ENCODE data around the gene CDKAL1. TPM values are rescaled to one million over a fixed set of nuclear protein-coding genes. Genes with fewer than 3 reads are reported as not detected.

CDKAL1 gene
- total RNA-seq, 8 experiments from 2014 or later, result 16.1 to 25.2 (median 20.2) TPM

GRCh38 chr6:20655317-20655716, 121.1 kb downstream of the CDKAL1 start:
- Histone ChIP-seq H3K4me3 (no peak overlapping the region), H3K27ac (no peak overlapping the region), H3K4me1 (replicated peaks in 1 of 2) (peaks cover 5 to 14% of the 10 kb centered on the region in 2 donors)
- 57 to 100% (median 100%) methylated on average over 1 to 4 of the region's 5 CpGs; no CpG with 5 or more reads in 4 of the 10 experiments for WGBS, 10 experiments
- in situ Hi-C loops (cut with MboI; ENCODE audit: low pct_unique_long_range_greater_than_20kb in 2 of 9, low sequenced_read_pairs in 9 of 9, unreplicated experiment in 9 of 9), result no loop called here
- ATAC-seq (replicated peaks in 6 of 8), result no peak

DNA sequence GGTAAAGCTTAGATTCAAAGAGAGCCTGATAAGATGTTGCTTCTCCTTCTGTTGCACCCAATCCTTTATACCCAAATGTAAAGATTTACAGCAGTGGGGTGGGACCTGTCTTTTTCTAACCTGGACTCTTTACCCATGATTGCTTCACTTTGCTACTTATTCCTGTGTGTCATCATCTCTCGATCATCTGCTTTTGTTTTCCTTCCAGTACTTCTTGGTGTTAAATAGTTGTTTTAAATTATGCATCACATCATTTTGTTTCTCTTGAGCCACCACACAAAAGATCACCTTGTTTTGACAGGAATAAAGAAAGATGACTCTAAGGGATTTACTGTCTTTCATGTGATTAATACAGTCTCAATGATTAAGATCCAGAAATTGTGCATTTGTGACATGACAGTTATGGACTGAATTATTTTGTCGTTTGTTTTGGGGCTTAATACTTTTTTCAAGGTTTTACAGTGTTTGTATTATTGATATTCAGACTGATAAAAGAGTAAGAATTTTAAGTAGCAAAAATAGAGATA, 123.1 kb downstream of the CDKAL1 start:
- WGBS, 10 experiments, result 29 to 100% (median 59%) methylated on average over 1 to 2 of the region's 2 CpGs
- Histone ChIP-seq H3K4me3 (no peak overlapping the region), H3K27ac (no peak overlapping the region), H3K4me1 (replicated peaks in 1 of 2) (peaks cover 17 to 22% of the 10 kb centered on the region in 2 donors)
- no peak for ATAC-seq (replicated peaks in 6 of 8)
- in situ Hi-C loops (cut with MboI; ENCODE audit: low pct_unique_long_range_greater_than_20kb in 2 of 9, low sequenced_read_pairs in 9 of 9, unreplicated experiment in 9 of 9), result no loop called here

- no peak overlapping the region for H3K27ac ChIP-seq
- ATAC-seq (replicated peaks in 6 of 8), result peak in 1 of 8 experiments; percentile 25
- peaks cover 17 to 22% of the 10 kb centered on the region in 2 donors for H3K4me1 ChIP-seq (replicated peaks in 1 of 2)
- no peak overlapping the region for H3K4me3 ChIP-seq
- in situ Hi-C loops (cut with MboI; ENCODE audit: low pct_unique_long_range_greater_than_20kb in 2 of 9, low sequenced_read_pairs in 9 of 9, unreplicated experiment in 9 of 9), result no loop called here
- WGBS, 10 experiments, result 20 to 100% (median 57%) methylated on average over 1 to 2 of the region's 2 CpGs; no CpG with 5 or more reads in 1 of the 10 experiments
Observed at GRCh38 chr6:20658053-20658452, 123.8 kb downstream of the CDKAL1 start.

- 93 to 100% (median 97%) methylated on average over 3 to 5 of the region's 5 CpGs; no CpG with 5 or more reads in 2 of the 10 experiments for WGBS, 10 experiments
- Histone ChIP-seq H3K4me1 (replicated peaks in 1 of 2) (peaks cover 17 to 22% of the 10 kb centered on the region in 2 donors), H3K27ac (no peak overlapping the region), H3K4me3 (no peak overlapping the region)
- in situ Hi-C loops (cut with MboI; ENCODE audit: low pct_unique_long_range_greater_than_20kb in 2 of 9, low sequenced_read_pairs in 9 of 9, unreplicated experiment in 9 of 9), result no loop called here
- ATAC-seq (replicated peaks in 6 of 8), result no peak
Observed at GRCh38 chr6:20658516-20658915, 124.3 kb downstream of the CDKAL1 start.

GRCh38 chr6:20660534-20660933, 126.3 kb downstream of the CDKAL1 start:
- WGBS, 10 experiments, result 94 to 100% (median 100%) methylated on average over 1 to 3 of the region's 3 CpGs; no CpG with 5 or more reads in 2 of the 10 experiments
- in situ Hi-C loops (cut with MboI; ENCODE audit: low pct_unique_long_range_greater_than_20kb in 2 of 9, low sequenced_read_pairs in 9 of 9, unreplicated experiment in 9 of 9), result no loop called here
- Histone ChIP-seq H3K27ac (no peak overlapping the region), H3K4me1 (replicated peaks in 1 of 2) (peaks cover 17 to 22% of the 10 kb centered on the region in 2 donors), H3K4me3 (no peak overlapping the region)
- ATAC-seq (replicated peaks in 6 of 8), result no peak

- in situ Hi-C loops (cut with MboI; ENCODE audit: low pct_unique_long_range_greater_than_20kb in 2 of 9, low sequenced_read_pairs in 9 of 9, unreplicated experiment in 9 of 9), result no loop called here
- Histone ChIP-seq H3K4me1 (replicated peaks in 1 of 2) (peaks cover 17 to 22% of the 10 kb centered on the region in 2 donors), H3K4me3 (no peak overlapping the region), H3K27ac (no peak overlapping the region)
- ATAC-seq (replicated peaks in 6 of 8), result peak; percentile 54 to 98 (median 87)
Observed at GRCh38 chr6:20661721-20662120, 127.5 kb downstream of the CDKAL1 start.

DNA sequence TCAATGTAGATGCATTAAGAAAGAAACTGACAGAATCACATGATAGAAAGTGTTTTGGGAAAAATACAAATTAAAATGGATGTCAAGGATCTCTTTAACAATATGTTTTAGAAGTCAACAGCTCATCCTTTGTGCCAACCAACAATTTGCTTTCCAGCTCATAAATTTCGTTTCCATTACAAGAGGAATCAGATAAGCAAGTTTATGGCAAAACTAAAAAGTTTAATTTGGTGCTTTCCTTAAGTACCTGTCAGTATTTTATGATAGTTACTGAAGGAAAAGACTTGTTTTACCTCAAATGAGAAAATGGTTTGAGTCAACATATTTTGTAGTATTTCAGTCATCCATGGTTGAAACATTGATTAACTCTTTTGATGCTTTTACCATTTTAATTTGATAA, 130.0 kb downstream of the CDKAL1 start:
- H3K4me3 ChIP-seq, result no peak overlapping the region
- ATAC-seq (replicated peaks in 6 of 8), result no peak
- WGBS, 10 experiments, result 60 to 100% (median 86%) methylated on average over 1 of the region's 1 CpG
- H3K27ac ChIP-seq, result no peak overlapping the region
- in situ Hi-C loops (cut with MboI; ENCODE audit: low pct_unique_long_range_greater_than_20kb in 2 of 9, low sequenced_read_pairs in 9 of 9, unreplicated experiment in 9 of 9), result no loop called here
- H3K4me1 ChIP-seq (replicated peaks in 1 of 2), result peaks cover 8 to 12% of the 10 kb centered on the region in 2 donors

GRCh38 chr6:20665290-20665689, 131.0 kb downstream of the CDKAL1 start:
- ATAC-seq (replicated peaks in 6 of 8), result no peak
- Histone ChIP-seq H3K4me1 (replicated peaks in 1 of 2) (peaks cover 8 to 12% of the 10 kb centered on the region in 2 donors), H3K4me3 (no peak overlapping the region), H3K27ac (no peak overlapping the region)
- in situ Hi-C loops (cut with MboI; ENCODE audit: low pct_unique_long_range_greater_than_20kb in 2 of 9, low sequenced_read_pairs in 9 of 9, unreplicated experiment in 9 of 9), result no loop called here
- 80 to 100% (median 100%) methylated on average over 1 to 2 of the region's 2 CpGs for WGBS, 10 experiments

DNA sequence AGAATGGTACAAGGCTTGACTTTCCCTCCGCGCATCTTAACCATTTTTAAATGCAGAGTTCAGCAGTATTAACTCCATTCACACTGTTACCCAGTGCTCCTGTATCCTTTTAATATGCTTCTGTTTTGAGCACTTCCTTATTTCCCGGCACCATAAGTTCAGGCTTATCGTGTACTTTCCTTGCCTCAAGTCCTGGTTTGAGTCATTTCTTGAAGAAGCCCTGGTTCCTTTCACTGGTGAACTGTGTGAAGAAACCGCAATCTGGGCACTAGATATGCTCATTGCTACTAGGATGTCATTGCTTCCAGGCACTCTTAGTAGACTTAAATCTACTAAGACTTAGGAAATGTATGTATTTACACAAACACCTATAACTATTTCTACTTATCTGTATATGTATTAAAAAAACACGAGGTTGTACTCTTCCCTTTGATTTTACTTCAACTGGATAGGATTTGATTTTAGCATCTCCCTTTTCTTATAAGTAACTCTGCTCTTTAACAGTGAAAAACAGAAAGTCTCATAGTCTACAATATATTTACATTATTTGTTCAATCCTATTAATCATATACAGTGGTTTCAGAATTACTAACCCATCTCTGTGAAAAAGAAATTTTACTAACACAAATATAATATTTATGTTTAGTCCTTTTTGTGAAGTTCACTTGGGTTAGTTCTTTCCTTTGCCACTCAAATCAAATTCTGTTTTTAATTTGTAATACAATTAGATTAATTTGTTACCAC, 135.5 kb downstream of the CDKAL1 start:
- in situ Hi-C loops (cut with MboI; ENCODE audit: low pct_unique_long_range_greater_than_20kb in 2 of 9, low sequenced_read_pairs in 9 of 9, unreplicated experiment in 9 of 9), result no loop called here
- no peak overlapping the region for H3K27ac ChIP-seq
- no peak for ATAC-seq (replicated peaks in 6 of 8)

GRCh38 chr6:20670750-20671149, 136.5 kb downstream of the CDKAL1 start:
- ATAC-seq (replicated peaks in 6 of 8), result no peak
- H3K4me1 ChIP-seq (replicated peaks in 1 of 2), result no peaks in the 10 kb centered on the region
- in situ Hi-C loops (cut with MboI; ENCODE audit: low pct_unique_long_range_greater_than_20kb in 2 of 9, low sequenced_read_pairs in 9 of 9, unreplicated experiment in 9 of 9), result no loop called here
- 80 to 100% (median 91%) methylated on average over 1 to 2 of the region's 2 CpGs for WGBS, 10 experiments
- no peak overlapping the region for H3K27ac ChIP-seq
- no peak overlapping the region for H3K4me3 ChIP-seq

More for the DNA sequence above, 135.5 kb downstream of the CDKAL1 start:
- WGBS, 10 experiments, result 67 to 100% (median 98%) methylated on average over 2 to 6 of the region's 6 CpGs; no CpG with 5 or more reads in 1 of the 10 experiments
- Histone ChIP-seq H3K4me1 (replicated peaks in 1 of 2) (no peaks in the 10 kb centered on the region), H3K4me3 (no peak overlapping the region)

GRCh38 chr6:20672038-20672437, 137.8 kb downstream of the CDKAL1 start:
- WGBS, 10 experiments, result 68 to 100% (median 94%) methylated on average over 2 of the region's 2 CpGs
- H3K27ac ChIP-seq, result no peak overlapping the region
- ATAC-seq (replicated peaks in 6 of 8), result no peak
- H3K4me1 ChIP-seq (replicated peaks in 1 of 2), result no peaks in the 10 kb centered on the region
- no peak overlapping the region for H3K4me3 ChIP-seq
- in situ Hi-C loops (cut with MboI; ENCODE audit: low pct_unique_long_range_greater_than_20kb in 2 of 9, low sequenced_read_pairs in 9 of 9, unreplicated experiment in 9 of 9), result no loop called here

- no peak overlapping the region for H3K27ac ChIP-seq
- no peak overlapping the region for H3K4me3 ChIP-seq
- WGBS, 10 experiments, result 92 to 100% (median 97%) methylated on average over 1 to 4 of the region's 4 CpGs
- in situ Hi-C loops (cut with MboI; ENCODE audit: low pct_unique_long_range_greater_than_20kb in 2 of 9, low sequenced_read_pairs in 9 of 9, unreplicated experiment in 9 of 9), result no loop called here
- ATAC-seq (replicated peaks in 6 of 8), result no peak
- no peaks in the 10 kb centered on the region for H3K4me1 ChIP-seq (replicated peaks in 1 of 2)
Observed at GRCh38 chr6:20673458-20673857, 139.2 kb downstream of the CDKAL1 start.

DNA sequence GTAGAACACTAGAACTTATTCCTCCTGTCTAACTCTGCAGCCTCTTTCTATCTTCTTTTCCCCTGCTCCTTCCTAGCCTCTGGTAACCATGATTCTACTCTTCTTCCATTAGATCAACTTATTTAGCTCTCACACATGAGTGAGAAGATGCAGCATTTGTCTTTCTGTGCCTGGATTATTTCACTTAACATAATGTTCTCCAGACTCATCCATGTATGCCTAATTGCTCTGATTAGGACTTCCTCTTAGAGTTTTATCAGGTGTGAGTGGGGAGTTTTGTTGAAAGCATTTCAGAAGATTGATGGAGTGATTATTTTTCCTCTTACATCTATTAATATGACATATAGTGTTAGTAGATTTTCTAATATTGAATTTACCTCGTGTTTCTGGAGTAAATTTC, 140.4 kb downstream of the CDKAL1 start:
- WGBS, 10 experiments, result 11 to 100% (median 80%) methylated on average over 1 of the region's 1 CpG; no CpG with 5 or more reads in 1 of the 10 experiments
- Histone ChIP-seq H3K4me3 (no peak overlapping the region), H3K27ac (no peak overlapping the region), H3K4me1 (replicated peaks in 1 of 2) (no peaks in the 10 kb centered on the region)
- no peak for ATAC-seq (replicated peaks in 6 of 8)
- in situ Hi-C loops (cut with MboI; ENCODE audit: low pct_unique_long_range_greater_than_20kb in 2 of 9, low sequenced_read_pairs in 9 of 9, unreplicated experiment in 9 of 9), result no loop called here

Measured in motor neuron (in vitro differentiated cells).